H1 (cell line): ENCODE data around the gene COL19A1. TPM values are rescaled to one million over a fixed set of nuclear protein-coding genes. Genes with fewer than 3 reads are reported as not detected.

Source experiments
- BACH1 ChIP-seq: IDR thresholded peaks from 2 replicates; pipeline ENCODE4 v1.6.1; 2012; ENCODE audit warnings: low read length, improper control_type of control experiment
- GABPA ChIP-seq: IDR thresholded peaks from 2 replicates; pipeline ENCODE4 v1.6.1; 2011; ENCODE audit warnings: mild to moderate bottlenecking, low read length, moderate library complexity, borderline replicate concordance; ENCODE audit not compliant: insufficient read depth
- KDM4A ChIP-seq: IDR thresholded peaks from one replicate; pipeline ENCODE4 v1.7.1; 2012; ENCODE audit warnings: low read depth, mild to moderate bottlenecking, moderate library complexity, low read length, inconsistent platforms; ENCODE audit not compliant: severe bottlenecking
- SP4 ChIP-seq: IDR thresholded peaks from 2 replicates; pipeline ENCODE4 v1.6.1; 2012; ENCODE audit warnings: low read length, inconsistent platforms
- USF2 ChIP-seq: IDR thresholded peaks from 2 replicates; pipeline ENCODE4 v1.6.1; 2011; ENCODE audit warnings: low read length, improper control_type of control experiment
- polyA plus RNA-seq, 7 experiments: library from polyadenylated mRNA; depleted of rRNA in 3 of 7; stranded (reverse) in 5 of 7; unstranded in 2 of 7; fragments of >200 nt in 5 of 7; fragments of 200-250 nt in 2 of 7; gene quantifications; 1 replicate in 5 of 7; 2 replicates in 1 of 7; 4 replicates in 1 of 7; pipeline versions ENCODE4 v1.2.1 to v1.2.3, GENCODE V29; 2011 to 2013; ENCODE audit warnings: missing spikeins in 2 of 7, mixed read lengths in 2 of 7
- total RNA-seq: library from RNA; stranded (reverse); fragmentation: NEBNext Ultra II Directional; extraction: Animal tissue kit (Norgen Biotek cat#: 25700); gene quantifications from 2 replicates; pipeline ENCODE4 v1.2.1, GENCODE V29; 2021

COL19A1 gene
- total and polyA plus RNA-seq, 2 of the 8 experiments (the other 6 are each of a cell fraction or from before 2014, with no cell fraction given): not detected

GRCh38 chr6:69865126-69865525 is 1.2 kb upstream of the COL19A1 start (continued):
- TF ChIP-seq USF2 (no peak), GABPA (no peak), BACH1 (no peak), SP4 (no peak), KDM4A (no peak)
